Caco-2 (cell line): Measurements from ENCODE around the gene KERA. TPM values are rescaled to one million over a fixed set of nuclear protein-coding genes. Genes with fewer than 3 reads are reported as not detected.

Experiments used
- BruUV-seq: library from RNA; stranded (reverse); fragments of 400-500 nt; replicated peaks from 2 replicates; lab custom pipeline; 2021; lab: Mats Ljungman, UMichigan
- CTCF ChIA-PET: fragments of 300-600 bp; sonication (Branson Sonifier 250); formaldehyde crosslinking; loops from one replicate; lab custom pipeline; 2022; ENCODE audit warnings: antibody characterized with exemption; lab: Charles Lee
- POLR2A ChIA-PET: fragments of 300-600 bp; sonication (Branson Sonifier 250); formaldehyde crosslinking; loops from one replicate; lab custom pipeline; 2022; ENCODE audit warnings: antibody characterized with exemption; lab: Charles Lee
- DNase-seq, 2 experiments: peaks; one replicate each; pipeline versions ENCODE4 v3.0.0 to v3.0.0-alpha.2; 2020 to 2022
- H3K27me3 ChIP-seq: replicated peaks from 2 replicates; pipeline ENCODE4 v1.6.0; 2011; ENCODE audit warnings: low read length; ENCODE audit not compliant: control insufficient read depth, insufficient read depth
- H3K36me3 ChIP-seq: 2 replicates; pipeline ENCODE4 v1.5.1; 2011; ENCODE audit warnings: low read length; ENCODE audit not compliant: control insufficient read depth, insufficient read depth
- H3K4me1 ChIP-seq: fragments of 250-450 bp; sonication (Bioruptor Pico); 2 replicates; pipeline ENCODE4 v1.5.1; 2020; ENCODE audit warnings: mild to moderate bottlenecking
- H3K4me3 ChIP-seq: 2 replicates; pipeline ENCODE4 v1.5.1; 2011; ENCODE audit warnings: low read depth, mild to moderate bottlenecking, control low read depth, low read length
- H3K9me3 ChIP-seq: fragments of 250-450 bp; sonication (Bioruptor Pico); 2 replicates; pipeline ENCODE4 v1.5.1; 2020; ENCODE audit warnings: mild to moderate bottlenecking, moderate library complexity
- H3K27ac Mint-ChIP-seq: one replicate; pipeline ENCODE4 v1.8.0; 2022; ENCODE audit warnings: mixed read lengths; ENCODE audit not compliant: unreplicated experiment
- H3K27me3 Mint-ChIP-seq: one replicate; pipeline ENCODE4 v1.8.0; 2022; ENCODE audit warnings: mixed read lengths; ENCODE audit not compliant: insufficient read depth, unreplicated experiment
- H3K36me3 Mint-ChIP-seq: one replicate; pipeline ENCODE4 v1.8.0; 2022; ENCODE audit warnings: mild to moderate bottlenecking, mixed read lengths; ENCODE audit not compliant: insufficient read depth, unreplicated experiment
- H3K4me1 Mint-ChIP-seq: one replicate; pipeline ENCODE4 v1.8.0; 2022; ENCODE audit warnings: low read depth, mixed read lengths; ENCODE audit not compliant: unreplicated experiment
- H3K4me3 Mint-ChIP-seq: one replicate; pipeline ENCODE4 v1.8.0; 2022; ENCODE audit warnings: mild to moderate bottlenecking, moderate library complexity, mixed read lengths; ENCODE audit not compliant: unreplicated experiment
- H3K9me3 Mint-ChIP-seq: one replicate; pipeline ENCODE4 v1.8.0; 2022; ENCODE audit warnings: mixed read lengths; ENCODE audit not compliant: unreplicated experiment
- CTCF ChIP-seq, 2 experiments: fragments of 200-600 bp in 1 of 2; IDR thresholded peaks; 1 replicate in 1 of 2; 2 replicates in 1 of 2; pipeline versions ENCODE4 v1.5.1 to v1.8.0; 2011 to 2022; ENCODE audit warnings: antibody characterized with exemption in 1 of 2, control low read depth in 1 of 2, inconsistent platforms in 1 of 2, low read depth in 1 of 2, low read length in 1 of 2, mild to moderate bottlenecking in 1 of 2, moderate library complexity in 1 of 2; ENCODE audit not compliant: insufficient read depth in 1 of 2, severe bottlenecking in 1 of 2, unreplicated experiment in 1 of 2
- intact Hi-C: fragments of 100-400 bp; cut with micrococcal nuclease; formaldehyde crosslinking; loops from one replicate; pipeline ENCODE4 v1.10.0; 2022; ENCODE audit not compliant: unreplicated experiment
- total RNA-seq: library from RNA; stranded (reverse); gene quantifications from 2 replicates; pipeline ENCODE4 v1.2.3, GENCODE V29; 2022

The KERA gene
- total RNA-seq, 1 experiment from 2014 or later: not detected

- CTCF ChIA-PET: no interaction called here
- Histone ChIP-seq H3K9me3 (no peaks in the 10 kb centered on the region), H3K4me1 (no peaks in the 10 kb centered on the region), H3K27me3 (no peaks in the 10 kb centered on the region), H3K4me3 (no peak overlapping the region), H3K36me3 (no peaks in the 10 kb centered on the region)
- BruUV-seq: no TSS peak
- H3K27ac Mint-ChIP-seq: no peak overlapping the region
- H3K36me3 Mint-ChIP-seq: no peaks in the 10 kb centered on the region
- POLR2A ChIA-PET: no interaction called here
- peaks cover 3% of the 10 kb centered on the region for H3K27me3 Mint-ChIP-seq
- no peak for TF ChIP-seq CTCF (IDR thresholded peaks at IDR 0.05; ENCODE audit: insufficient read depth in 1 of 2, low read depth in 1 of 2, low read length in 1 of 2, severe bottlenecking in 1 of 2, unreplicated experiment in 1 of 2)
- peaks cover 5% of the 10 kb centered on the region for H3K4me1 Mint-ChIP-seq
- H3K4me3 Mint-ChIP-seq: no peak overlapping the region
- no peaks in the 10 kb centered on the region for H3K9me3 Mint-ChIP-seq
- intact Hi-C loops: no loop called here
- no peak for DNase-seq
Measured at GRCh38 chr12:91003737-91004136, 54.1 kb downstream of the KERA start.

- CTCF ChIA-PET: no interaction called here
- intact Hi-C loops: no loop called here
- no peaks in the 10 kb centered on the region for H3K27me3 ChIP-seq
- H3K27ac Mint-ChIP-seq: no peak overlapping the region
- H3K9me3 Mint-ChIP-seq: no peaks in the 10 kb centered on the region
- no peaks in the 10 kb centered on the region for H3K4me1 ChIP-seq
- H3K36me3 Mint-ChIP-seq: no peaks in the 10 kb centered on the region
- H3K27me3 Mint-ChIP-seq: peaks cover 3% of the 10 kb centered on the region
- no peak for TF ChIP-seq CTCF (IDR thresholded peaks at IDR 0.05; ENCODE audit: insufficient read depth in 1 of 2, low read depth in 1 of 2, low read length in 1 of 2, severe bottlenecking in 1 of 2, unreplicated experiment in 1 of 2)
- no peak overlapping the region for H3K4me3 Mint-ChIP-seq
- POLR2A ChIA-PET: no interaction called here
- H3K4me1 Mint-ChIP-seq: peaks cover 5% of the 10 kb centered on the region
- H3K4me3 ChIP-seq: no peak overlapping the region
- DNase-seq: no peak
- BruUV-seq: no TSS peak
- H3K9me3 ChIP-seq: no peaks in the 10 kb centered on the region
- H3K36me3 ChIP-seq: no peaks in the 10 kb centered on the region
Measured at GRCh38 chr12:91001306-91001705, 56.5 kb downstream of the KERA start.

Other genes with a start within 250 kb of the KERA start
- not detected in 2 replicates for gene CCER1, start 102.8 kb downstream of the KERA start, total RNA-seq
- not detected in 2 replicates for gene EPYC, start 53.1 kb downstream of the KERA start, total RNA-seq
- 4.5 and 7.0 TPM in 2 replicates for gene LUM, start 53.5 kb upstream of the KERA start, total RNA-seq
- gene DCN, start 124.8 kb upstream of the KERA start, total RNA-seq: 0.95 TPM in 1 of 2 replicates, not detected in the other